ENCODE data around the gene CCDC68. TPM values are rescaled to one million over a fixed set of nuclear protein-coding genes. Genes with fewer than 3 reads are reported as not detected.

Gene CCDC68
- total RNA-seq, 4 donors from 2014 or later, result 2.3 to 4.1 (median 2.6) TPM

- Histone ChIP-seq H3K4me3 (no peak overlapping the region), H3K27ac (replicated peaks in 1 of 4) (no peak overlapping the region), H3K36me3 (no peaks in the 10 kb centered on the region), H3K4me1 (peaks cover 0 to 9% (median 7%) of the 10 kb centered on the region in 4 donors), H3K9me3 (no peaks in the 10 kb centered on the region), H3K27me3 (no peaks in the 10 kb centered on the region)
- intact Hi-C loops (cut with DNase I), result no loop called here
- DNase-seq (ENCODE audit: extremely low spot score), result peak; percentile 64
- TF ChIP-seq EP300 (IDR thresholded peaks at IDR 0.05), result no peak
- TF ChIP-seq CTCF (IDR thresholded peaks at IDR 0.05), result no peak
- TF ChIP-seq POLR2AphosphoS5 (IDR thresholded peaks at IDR 0.05), result no peak
- TF ChIP-seq POLR2A (IDR thresholded peaks at IDR 0.05; ENCODE audit: low read depth), result no peak
- WGBS, result 76% methylated on average over 3 of the region's 3 CpGs
These were observed 9.7 kb downstream of the CCDC68 start for GRCh38 chr18:54949588-54949987.

- Histone ChIP-seq H3K4me3 (no peak overlapping the region), H3K4me1 (peaks cover 0 to 9% (median 7%) of the 10 kb centered on the region in 4 donors), H3K36me3 (no peaks in the 10 kb centered on the region), H3K27ac (replicated peaks in 1 of 4) (no peak overlapping the region), H3K9me3 (no peaks in the 10 kb centered on the region), H3K27me3 (no peaks in the 10 kb centered on the region)
- TF ChIP-seq CTCF (IDR thresholded peaks at IDR 0.05), result no peak
- no peak for TF ChIP-seq POLR2A (IDR thresholded peaks at IDR 0.05; ENCODE audit: low read depth)
- no peak for TF ChIP-seq EP300 (IDR thresholded peaks at IDR 0.05)
- no peak for TF ChIP-seq POLR2AphosphoS5 (IDR thresholded peaks at IDR 0.05)
- intact Hi-C loops (cut with DNase I), result no loop called here
- DNase-seq (ENCODE audit: extremely low spot score), result no peak
- WGBS, result 78% methylated on average over 4 of the region's 4 CpGs
These were observed 10.9 kb downstream of the CCDC68 start for GRCh38 chr18:54948350-54948837.

GRCh38 chr18:54947091-54947490 lies 12.2 kb downstream of the CCDC68 start:
- Histone ChIP-seq H3K36me3 (peaks cover 0 to 2% (median 0%) of the 10 kb centered on the region in 4 donors), H3K4me1 (peaks cover 0 to 9% (median 7%) of the 10 kb centered on the region in 4 donors), H3K4me3 (no peak overlapping the region), H3K27ac (replicated peaks in 1 of 4) (no peak overlapping the region), H3K9me3 (no peaks in the 10 kb centered on the region), H3K27me3 (no peaks in the 10 kb centered on the region)
- intact Hi-C loops (cut with DNase I), result no loop called here
- peak; percentile 57 for DNase-seq (ENCODE audit: extremely low spot score)
- 62% methylated on average over 1 of the region's 1 CpG for WGBS
- TF ChIP-seq POLR2A (IDR thresholded peaks at IDR 0.05; ENCODE audit: low read depth) (no peak), CTCF (IDR thresholded peaks at IDR 0.05) (no peak), POLR2AphosphoS5 (IDR thresholded peaks at IDR 0.05) (no peak), EP300 (IDR thresholded peaks at IDR 0.05) (no peak)

GRCh38 chr18:54946149-54946581 lies 13.1 kb downstream of the CCDC68 start:
- Histone ChIP-seq H3K27ac (replicated peaks in 1 of 4) (peak overlapping the region in 1 of 4 donors; percentile 25), H3K9me3 (no peaks in the 10 kb centered on the region), H3K4me3 (peak overlapping the region; percentile 28 to 55 (median 41)), H3K36me3 (peaks cover 0 to 11% (median 0%) of the 10 kb centered on the region in 4 donors), H3K4me1 (peaks cover 0 to 9% (median 7%) of the 10 kb centered on the region in 4 donors), H3K27me3 (no peaks in the 10 kb centered on the region)
- DNase-seq (ENCODE audit: extremely low spot score), result peak; percentile 80
- no peak for TF ChIP-seq EP300 (IDR thresholded peaks at IDR 0.05)
- no peak for TF ChIP-seq CTCF (IDR thresholded peaks at IDR 0.05)
- TF ChIP-seq POLR2A (IDR thresholded peaks at IDR 0.05; ENCODE audit: low read depth), result no peak
- TF ChIP-seq POLR2AphosphoS5 (IDR thresholded peaks at IDR 0.05), result no peak
- WGBS, result 41% methylated on average over 7 of the region's 7 CpGs
- intact Hi-C loops (cut with DNase I), result no loop called here
